ENCODE measurements around the gene RCAN2. TPM values are rescaled to one million over a fixed set of nuclear protein-coding genes. Genes with fewer than 3 reads are reported as not detected.
A peak's percentile ranks its signal among the peaks of the same experiment; 100 is the strongest.

The RCAN2 gene
- polyA plus RNA-seq, 4 donors, result 0.67 to 8.7 (median 4.0) TPM

DNA sequence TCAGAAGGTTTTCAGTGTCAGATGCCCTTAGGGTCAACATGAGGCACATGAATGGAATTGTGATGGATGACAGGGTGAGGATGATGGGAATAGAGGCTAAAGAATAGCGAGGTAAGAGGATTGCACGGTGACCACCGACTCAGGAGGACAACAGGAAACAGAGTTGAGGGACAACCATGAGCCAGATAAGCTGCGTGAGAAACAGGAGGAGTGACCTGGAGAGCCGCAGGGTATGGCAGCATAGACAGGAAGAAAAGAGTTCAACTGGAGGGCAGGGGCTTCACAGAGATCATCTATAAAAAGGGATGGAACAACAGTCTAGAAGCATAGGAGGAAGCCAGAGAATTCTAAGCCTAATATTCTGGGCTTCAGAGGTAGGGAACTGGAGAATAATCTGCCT lies 235.7 kb downstream of the RCAN2 start:
- H3K9me3 ChIP-seq (ENCODE audit: control insufficient read depth in 2 of 2, insufficient read depth in 1 of 2, low read depth in 1 of 2, low read length in 1 of 2), result no peaks in the 10 kb centered on the region
- no peak overlapping the region for H3K27ac ChIP-seq (ENCODE audit: low read depth in 1 of 3, low read length in 2 of 3)
- DNase-seq, result no peak
- WGBS, 3 donors, result 71 to 83% (median 82%) methylated on average over 5 of the region's 5 CpGs
- no peaks in the 10 kb centered on the region for H3K36me3 ChIP-seq (ENCODE audit: control insufficient read depth in 3 of 3, insufficient read depth in 2 of 3, low read depth in 1 of 3, low read length in 3 of 3)
- no peak overlapping the region for H3K4me3 ChIP-seq (ENCODE audit: low read depth in 1 of 3, low read length in 3 of 3)
- no peak for FAIRE-seq
- peaks cover 0 to 2% (median 0%) of the 10 kb centered on the region in 3 donors for H3K27me3 ChIP-seq (ENCODE audit: control insufficient read depth in 3 of 3, insufficient read depth in 3 of 3, low read length in 3 of 3)
- peaks cover 0 to 2% (median 0%) of the 10 kb centered on the region in 3 donors for H3K4me1 ChIP-seq (ENCODE audit: control insufficient read depth in 3 of 3, insufficient read depth in 2 of 3, low read depth in 1 of 3, low read length in 2 of 3)

DNA sequence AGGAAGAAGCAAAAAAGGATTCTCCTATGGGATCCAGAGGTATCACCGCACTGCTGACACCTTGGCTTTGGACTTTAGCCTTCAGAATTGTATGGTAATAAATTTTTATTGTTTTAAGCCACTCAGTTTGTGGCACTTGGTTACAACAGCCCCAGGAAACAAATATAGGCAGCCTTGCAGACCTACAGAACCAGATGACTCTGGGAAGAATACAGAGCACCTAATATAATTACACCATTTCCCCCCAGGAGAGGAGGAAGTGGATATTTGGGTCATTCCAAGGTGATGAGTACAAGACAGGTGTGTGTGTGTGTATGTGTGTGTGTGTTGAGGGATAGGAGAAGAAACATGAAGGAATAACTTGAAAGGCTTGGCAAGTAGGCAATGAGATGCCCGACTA lies 236.3 kb downstream of the RCAN2 start:
- FAIRE-seq (no peak), DNase-seq (peak; percentile 76 to 85)
- Histone ChIP-seq H3K4me3 (ENCODE audit: low read depth in 1 of 3, low read length in 3 of 3) (no peak overlapping the region), H3K27me3 (ENCODE audit: control insufficient read depth in 3 of 3, insufficient read depth in 3 of 3, low read length in 3 of 3) (no peaks in the 10 kb centered on the region), H3K9me3 (ENCODE audit: control insufficient read depth in 2 of 2, insufficient read depth in 1 of 2, low read depth in 1 of 2, low read length in 1 of 2) (no peaks in the 10 kb centered on the region), H3K27ac (ENCODE audit: low read depth in 1 of 3, low read length in 2 of 3) (no peak overlapping the region), H3K36me3 (ENCODE audit: control insufficient read depth in 3 of 3, insufficient read depth in 2 of 3, low read depth in 1 of 3, low read length in 3 of 3) (no peaks in the 10 kb centered on the region), H3K4me1 (ENCODE audit: control insufficient read depth in 3 of 3, insufficient read depth in 2 of 3, low read depth in 1 of 3, low read length in 2 of 3) (peaks cover 0 to 2% (median 0%) of the 10 kb centered on the region in 3 donors)
- WGBS, 3 donors, result 24 to 72% (median 34%) methylated on average over 2 of the region's 2 CpGs

DNA sequence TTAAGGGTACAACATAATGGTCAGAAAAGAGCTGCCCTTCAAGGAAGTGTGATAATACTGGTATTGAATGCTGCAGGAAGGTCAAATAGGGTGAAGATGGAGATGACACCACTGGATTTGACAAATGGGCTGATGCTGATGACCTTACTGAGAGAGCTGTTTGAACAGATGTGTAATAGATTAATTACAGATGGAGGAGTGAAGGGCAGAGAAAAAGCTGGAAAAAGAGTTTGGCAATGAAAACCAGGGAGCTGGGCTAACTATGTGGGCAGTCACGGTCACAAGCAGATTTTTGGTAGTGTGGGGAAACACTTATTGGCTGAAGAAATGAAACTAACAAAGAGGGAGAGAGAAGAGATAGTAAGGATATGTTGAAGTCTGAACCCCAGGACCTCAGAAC lies 236.9 kb downstream of the RCAN2 start:
- H3K4me3 ChIP-seq (ENCODE audit: low read depth in 1 of 3, low read length in 3 of 3), result no peak overlapping the region
- 92 to 100% (median 92%) methylated on average over 1 of the region's 1 CpG for WGBS, 3 donors
- no peaks in the 10 kb centered on the region for H3K36me3 ChIP-seq (ENCODE audit: control insufficient read depth in 3 of 3, insufficient read depth in 2 of 3, low read depth in 1 of 3, low read length in 3 of 3)
- peaks cover 0 to 2% (median 0%) of the 10 kb centered on the region in 3 donors for H3K4me1 ChIP-seq (ENCODE audit: control insufficient read depth in 3 of 3, insufficient read depth in 2 of 3, low read depth in 1 of 3, low read length in 2 of 3)
- no peaks in the 10 kb centered on the region for H3K9me3 ChIP-seq (ENCODE audit: control insufficient read depth in 2 of 2, insufficient read depth in 1 of 2, low read depth in 1 of 2, low read length in 1 of 2)
- DNase-seq (peak in 1 of 2 donors; percentile 3), FAIRE-seq (no peak)
- no peak overlapping the region for H3K27ac ChIP-seq (ENCODE audit: low read depth in 1 of 3, low read length in 2 of 3)
- H3K27me3 ChIP-seq (ENCODE audit: control insufficient read depth in 3 of 3, insufficient read depth in 3 of 3, low read length in 3 of 3), result no peaks in the 10 kb centered on the region

DNA sequence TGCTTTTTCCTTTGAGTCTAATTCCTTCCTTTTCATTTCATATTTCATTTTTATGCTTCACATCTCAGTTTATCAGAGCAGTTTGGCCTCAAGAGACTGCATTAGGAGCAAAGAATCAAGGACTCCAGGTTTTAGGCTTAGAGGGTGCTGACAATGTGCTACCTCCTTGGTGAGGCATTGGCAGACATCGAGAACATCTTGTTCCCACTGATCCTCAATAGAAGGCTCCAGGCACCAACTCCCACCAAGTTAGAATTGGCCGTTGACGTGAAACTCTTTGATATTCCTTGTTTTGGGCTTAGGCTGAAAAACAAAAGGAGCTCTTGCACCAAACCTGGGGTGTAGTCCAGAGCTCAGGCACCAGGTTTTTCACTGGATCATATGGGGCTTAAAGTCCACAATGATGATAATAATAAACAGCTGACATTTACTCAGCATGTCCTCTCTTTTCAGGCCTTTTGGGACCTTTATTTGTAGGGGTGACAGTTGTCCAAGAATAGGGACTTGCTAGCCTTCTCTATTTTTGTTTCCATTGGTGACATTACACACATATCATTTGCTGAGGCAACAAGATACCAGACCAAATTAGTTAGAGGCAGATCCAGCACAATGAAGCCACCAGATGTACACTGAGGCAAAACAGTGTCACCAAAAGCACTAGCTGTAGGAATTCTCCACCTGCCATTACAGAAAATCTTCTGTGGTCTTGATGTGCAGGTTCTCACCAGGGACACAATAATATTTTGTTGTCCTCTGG lies 239.5 kb downstream of the RCAN2 start:
- Histone ChIP-seq H3K4me1 (ENCODE audit: control insufficient read depth in 3 of 3, insufficient read depth in 2 of 3, low read depth in 1 of 3, low read length in 2 of 3) (peaks cover 0 to 2% (median 0%) of the 10 kb centered on the region in 3 donors), H3K9me3 (ENCODE audit: control insufficient read depth in 2 of 2, insufficient read depth in 1 of 2, low read depth in 1 of 2, low read length in 1 of 2) (no peaks in the 10 kb centered on the region), H3K27ac (ENCODE audit: low read depth in 1 of 3, low read length in 2 of 3) (no peak overlapping the region), H3K27me3 (ENCODE audit: control insufficient read depth in 3 of 3, insufficient read depth in 3 of 3, low read length in 3 of 3) (no peaks in the 10 kb centered on the region), H3K4me3 (ENCODE audit: low read depth in 1 of 3, low read length in 3 of 3) (no peak overlapping the region), H3K36me3 (ENCODE audit: control insufficient read depth in 3 of 3, insufficient read depth in 2 of 3, low read depth in 1 of 3, low read length in 3 of 3) (no peaks in the 10 kb centered on the region)
- FAIRE-seq (no peak), DNase-seq (peak; percentile 10 to 24)
- WGBS, 3 donors, result 87 to 96% (median 94%) methylated on average over 3 of the region's 3 CpGs

DNA sequence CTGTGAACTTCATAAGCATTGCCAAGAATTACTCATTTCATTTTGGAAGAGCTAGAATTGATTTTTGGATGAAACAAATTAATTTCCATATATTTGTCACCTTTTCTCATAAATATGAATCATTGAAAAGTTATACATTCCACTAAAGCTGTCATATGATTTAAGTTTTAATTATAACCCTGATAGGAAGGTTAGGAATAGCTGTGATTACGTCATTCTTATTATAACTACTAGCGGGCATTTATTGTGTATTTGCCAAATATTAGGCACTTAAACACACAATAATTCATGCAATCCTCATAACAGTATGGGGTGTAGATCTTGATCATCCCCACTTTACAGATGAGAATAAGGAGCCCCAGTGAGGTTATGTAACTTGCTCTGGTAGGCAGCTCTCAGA lies 243.1 kb downstream of the RCAN2 start:
- no peaks in the 10 kb centered on the region for H3K36me3 ChIP-seq (ENCODE audit: control insufficient read depth in 3 of 3, insufficient read depth in 2 of 3, low read depth in 1 of 3, low read length in 3 of 3)
- no peaks in the 10 kb centered on the region for H3K9me3 ChIP-seq (ENCODE audit: control insufficient read depth in 2 of 2, insufficient read depth in 1 of 2, low read depth in 1 of 2, low read length in 1 of 2)
- no peaks in the 10 kb centered on the region for H3K27me3 ChIP-seq (ENCODE audit: control insufficient read depth in 3 of 3, insufficient read depth in 3 of 3, low read length in 3 of 3)
- WGBS, 3 donors, result 86 to 94% (median 92%) methylated on average over 2 of the region's 2 CpGs
- H3K4me3 ChIP-seq (ENCODE audit: low read depth in 1 of 3, low read length in 3 of 3), result no peak overlapping the region
- FAIRE-seq, result no peak
- no peaks in the 10 kb centered on the region for H3K4me1 ChIP-seq (ENCODE audit: control insufficient read depth in 3 of 3, insufficient read depth in 2 of 3, low read depth in 1 of 3, low read length in 2 of 3)
- H3K27ac ChIP-seq (ENCODE audit: low read depth in 1 of 3, low read length in 2 of 3), result no peak overlapping the region
- no peak for DNase-seq

DNA sequence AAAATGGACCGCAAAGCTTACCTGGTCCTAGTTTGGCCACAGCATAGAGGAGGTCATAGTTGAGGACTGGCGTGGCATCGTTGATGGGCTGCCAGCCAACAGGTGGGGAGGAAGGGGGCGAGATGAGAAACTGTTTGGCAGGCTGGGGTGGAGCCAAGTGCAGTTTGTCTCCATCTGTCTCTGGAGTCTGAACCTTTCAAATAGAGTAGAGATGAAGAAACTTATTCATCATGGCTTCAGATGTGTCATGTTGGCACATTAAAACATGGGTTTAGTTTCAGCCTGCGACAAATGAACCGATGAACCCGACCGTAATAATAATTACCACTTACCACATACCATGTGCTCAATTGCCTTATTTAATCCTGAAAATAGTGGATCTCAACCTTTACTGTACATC lies 244.5 kb downstream of the RCAN2 start:
- H3K27me3 ChIP-seq (ENCODE audit: control insufficient read depth in 3 of 3, insufficient read depth in 3 of 3, low read length in 3 of 3), result no peaks in the 10 kb centered on the region
- DNase-seq (no peak), FAIRE-seq (no peak)
- H3K27ac ChIP-seq (ENCODE audit: low read depth in 1 of 3, low read length in 2 of 3), result no peak overlapping the region
- no peaks in the 10 kb centered on the region for H3K9me3 ChIP-seq (ENCODE audit: control insufficient read depth in 2 of 2, insufficient read depth in 1 of 2, low read depth in 1 of 2, low read length in 1 of 2)
- no peaks in the 10 kb centered on the region for H3K4me1 ChIP-seq (ENCODE audit: control insufficient read depth in 3 of 3, insufficient read depth in 2 of 3, low read depth in 1 of 3, low read length in 2 of 3)
- H3K4me3 ChIP-seq (ENCODE audit: low read depth in 1 of 3, low read length in 3 of 3), result no peak overlapping the region
- WGBS, 3 donors, result 74 to 86% (median 78%) methylated on average over 8 of the region's 8 CpGs
- no peaks in the 10 kb centered on the region for H3K36me3 ChIP-seq (ENCODE audit: control insufficient read depth in 3 of 3, insufficient read depth in 2 of 3, low read depth in 1 of 3, low read length in 3 of 3)

DNA sequence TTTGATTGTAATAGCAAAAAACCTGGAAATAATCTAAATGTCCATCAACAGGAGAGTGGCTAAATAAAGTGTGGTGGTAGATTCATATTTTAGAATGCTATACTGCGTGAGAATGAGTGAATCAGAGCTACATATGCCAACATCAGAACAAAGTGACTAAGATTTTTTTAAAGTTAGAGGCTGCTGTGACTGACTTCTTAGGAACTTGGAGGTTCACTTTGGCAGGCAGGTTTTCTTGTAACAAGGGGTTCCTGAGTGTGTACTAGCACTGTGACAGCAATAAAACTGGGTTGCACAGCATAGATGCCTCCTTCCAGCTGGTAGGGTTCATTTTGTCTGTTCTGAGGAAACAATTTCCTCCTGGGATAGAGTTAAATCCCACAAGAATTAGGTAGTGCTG lies 245.2 kb downstream of the RCAN2 start:
- no peak for FAIRE-seq
- 90 to 97% (median 91%) methylated on average over 1 of the region's 1 CpG for WGBS, 3 donors

DNA sequence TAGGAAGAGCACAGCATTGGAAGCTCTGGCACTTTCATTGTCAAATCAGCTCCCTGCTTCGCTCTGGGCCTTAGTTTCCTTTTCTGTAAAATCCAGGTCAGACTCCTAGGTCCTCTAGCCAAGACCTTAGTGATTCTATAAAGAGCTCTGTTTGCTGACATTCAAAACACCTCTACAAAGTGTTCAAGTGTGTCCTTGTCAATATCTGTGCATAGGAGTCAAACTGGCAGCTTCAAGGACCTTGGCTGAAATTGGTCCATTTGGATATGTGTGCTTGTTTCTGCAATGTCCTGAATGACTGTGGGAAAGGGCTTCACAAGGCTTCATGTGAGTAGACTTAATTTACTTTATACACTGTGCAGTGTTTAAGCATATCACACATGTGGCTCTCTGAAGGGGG lies 246.6 kb downstream of the RCAN2 start:
- H3K4me3 ChIP-seq (ENCODE audit: low read depth in 1 of 3, low read length in 3 of 3), result no peak overlapping the region
- H3K9me3 ChIP-seq (ENCODE audit: control insufficient read depth in 2 of 2, insufficient read depth in 1 of 2, low read depth in 1 of 2, low read length in 1 of 2), result no peaks in the 10 kb centered on the region
- H3K27me3 ChIP-seq (ENCODE audit: control insufficient read depth in 3 of 3, insufficient read depth in 3 of 3, low read length in 3 of 3), result no peaks in the 10 kb centered on the region
- no peaks in the 10 kb centered on the region for H3K4me1 ChIP-seq (ENCODE audit: control insufficient read depth in 3 of 3, insufficient read depth in 2 of 3, low read depth in 1 of 3, low read length in 2 of 3)
- WGBS, 3 donors, result 91 to 97% (median 95%) methylated on average over 1 of the region's 1 CpG
- DNase-seq, result no peak
- no peak overlapping the region for H3K27ac ChIP-seq (ENCODE audit: low read depth in 1 of 3, low read length in 2 of 3)
- FAIRE-seq, result no peak
- no peaks in the 10 kb centered on the region for H3K36me3 ChIP-seq (ENCODE audit: control insufficient read depth in 3 of 3, insufficient read depth in 2 of 3, low read depth in 1 of 3, low read length in 3 of 3)

More for the DNA sequence above, 245.2 kb downstream of the RCAN2 start:
- no peak overlapping the region for H3K27ac ChIP-seq (ENCODE audit: low read depth in 1 of 3, low read length in 2 of 3)
- H3K36me3 ChIP-seq (ENCODE audit: control insufficient read depth in 3 of 3, insufficient read depth in 2 of 3, low read depth in 1 of 3, low read length in 3 of 3), result no peaks in the 10 kb centered on the region
- H3K27me3 ChIP-seq (ENCODE audit: control insufficient read depth in 3 of 3, insufficient read depth in 3 of 3, low read length in 3 of 3), result no peaks in the 10 kb centered on the region
- no peaks in the 10 kb centered on the region for H3K9me3 ChIP-seq (ENCODE audit: control insufficient read depth in 2 of 2, insufficient read depth in 1 of 2, low read depth in 1 of 2, low read length in 1 of 2)
- H3K4me3 ChIP-seq (ENCODE audit: low read depth in 1 of 3, low read length in 3 of 3), result no peak overlapping the region
- no peak for DNase-seq
- no peaks in the 10 kb centered on the region for H3K4me1 ChIP-seq (ENCODE audit: control insufficient read depth in 3 of 3, insufficient read depth in 2 of 3, low read depth in 1 of 3, low read length in 2 of 3)

DNA sequence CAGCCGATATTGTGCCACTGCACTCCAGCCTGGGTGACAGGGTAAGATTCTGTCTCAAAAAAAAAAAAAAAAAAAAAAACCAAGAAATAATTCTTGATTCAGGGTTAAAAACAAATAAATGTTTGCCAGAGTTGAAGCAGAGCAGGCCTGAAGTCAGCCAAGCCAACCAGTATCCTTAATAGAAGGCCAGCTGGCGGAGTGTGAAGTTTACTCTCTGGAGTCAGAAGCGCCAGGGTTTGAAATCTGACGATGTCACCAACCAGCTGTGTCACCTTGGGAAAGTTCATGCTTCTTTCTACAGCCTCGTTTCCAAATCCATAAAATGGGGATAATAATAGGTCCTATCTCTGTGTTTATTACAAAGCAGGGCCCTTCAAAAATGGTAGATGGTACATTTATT lies 247.5 kb downstream of the RCAN2 start:
- no peaks in the 10 kb centered on the region for H3K27me3 ChIP-seq (ENCODE audit: control insufficient read depth in 3 of 3, insufficient read depth in 3 of 3, low read length in 3 of 3)

More for the DNA sequence above, 247.5 kb downstream of the RCAN2 start:
- FAIRE-seq (no peak), DNase-seq (no peak)
- H3K36me3 ChIP-seq (ENCODE audit: control insufficient read depth in 3 of 3, insufficient read depth in 2 of 3, low read depth in 1 of 3, low read length in 3 of 3), result no peaks in the 10 kb centered on the region
- H3K4me3 ChIP-seq (ENCODE audit: low read depth in 1 of 3, low read length in 3 of 3), result no peak overlapping the region
- WGBS, 3 donors, result 71 to 75% (median 74%) methylated on average over 5 of the region's 5 CpGs
- no peak overlapping the region for H3K27ac ChIP-seq (ENCODE audit: low read depth in 1 of 3, low read length in 2 of 3)
- no peaks in the 10 kb centered on the region for H3K9me3 ChIP-seq (ENCODE audit: control insufficient read depth in 2 of 2, insufficient read depth in 1 of 2, low read depth in 1 of 2, low read length in 1 of 2)
- no peaks in the 10 kb centered on the region for H3K4me1 ChIP-seq (ENCODE audit: control insufficient read depth in 3 of 3, insufficient read depth in 2 of 3, low read depth in 1 of 3, low read length in 2 of 3)

Measured in small intestine (tissue), 7 donors.